Central memory CD8-positive, alpha-beta T cell (primary cell): ENCODE results near the gene ZNF286A.
"Not testable (repeated sequence)": the region's sequence is repeated elsewhere in the genome, so short reads cannot be mapped to it uniquely, and the experiment has no call there.

Source experiments
- ATAC-seq: fragments of 150-1000 bp; cut with Tn5 transposase; replicated peaks from 2 replicates; pipeline ENCODE4 v1.10.0; 2022; ENCODE audit warnings: mild to moderate bottlenecking, moderate FRiP score, moderate number of reproducible peaks; ENCODE audit not compliant: poor library complexity, severe bottlenecking; ENCODE audit errors: extremely low read depth
- DNase-seq, 2 donors: peaks; one replicate each; pipeline ENCODE4 v3.0.0; 2021; ENCODE audit warnings: low spot score in 2 of 2
- H3K27ac Mint-ChIP-seq: one replicate; pipeline ENCODE4 v1.8.0; 2022; ENCODE audit warnings: low read depth, mild to moderate bottlenecking, moderate library complexity, mixed read lengths
- H3K27me3 Mint-ChIP-seq: one replicate; pipeline ENCODE4 v1.8.0; 2022; ENCODE audit warnings: mixed read lengths
- H3K36me3 Mint-ChIP-seq: one replicate; pipeline ENCODE4 v1.8.0; 2022; ENCODE audit warnings: mild to moderate bottlenecking, moderate library complexity, mixed read lengths; ENCODE audit not compliant: insufficient read depth
- H3K4me1 Mint-ChIP-seq: one replicate; pipeline ENCODE4 v1.8.0; 2022; ENCODE audit warnings: mixed read lengths
- H3K4me3 Mint-ChIP-seq: one replicate; pipeline ENCODE4 v1.8.0; 2022; ENCODE audit warnings: mild to moderate bottlenecking, moderate library complexity, mixed read lengths
- H3K9me3 Mint-ChIP-seq: one replicate; pipeline ENCODE4 v1.8.0; 2022; ENCODE audit warnings: mixed read lengths

ZNF286A gene

GRCh38 chr17:15699413-15699924 is at the start of gene ZNF286A:
Gene ZNF286A (plus strand): TSS chr17:15699752. CDS start chr17:15700330, 578 bp downstream.
- H3K9me3 Mint-ChIP-seq, H3K27me3 Mint-ChIP-seq: not testable (repeated sequence)
- Mint-ChIP-seq H3K36me3 (peaks cover 10% of the 10 kb centered on the region), H3K4me3 (peak within 1 kb of the TSS; percentile 89), H3K27ac (peak within 1 kb of the TSS; percentile 93), H3K4me1 (peaks cover 19% of the 10 kb centered on the region)
- ATAC-seq (peak; percentile 96), DNase-seq (peak; percentile 72 to 87)

DNA sequence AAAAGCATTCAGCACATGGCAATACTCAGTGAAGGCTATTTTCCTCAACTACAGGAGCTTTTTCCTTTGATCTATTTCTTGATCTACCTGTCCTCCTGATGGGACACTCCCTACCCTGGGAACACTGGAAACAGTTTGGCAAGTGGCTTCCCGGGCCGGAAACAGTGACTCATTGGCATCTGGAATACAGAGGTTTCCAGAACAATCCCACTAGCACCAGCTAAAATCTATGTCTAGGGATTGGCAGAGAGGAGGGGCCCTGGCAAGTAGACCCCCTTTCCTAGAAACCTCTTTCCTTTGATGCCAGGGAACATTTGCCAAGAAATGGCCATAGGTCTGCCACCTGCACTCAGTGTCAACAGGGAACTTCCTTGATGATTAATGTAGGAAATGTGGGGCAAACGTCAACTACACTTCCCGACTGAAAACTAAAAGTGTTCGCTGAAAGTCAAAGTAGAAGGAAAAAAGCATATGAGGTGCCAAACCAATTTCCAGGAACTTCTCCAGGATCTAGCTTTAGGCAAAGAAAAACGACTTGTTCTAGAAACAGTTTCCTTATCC is 49.6 kb upstream of the ZNF286A start:
- H3K9me3 Mint-ChIP-seq: no peaks in the 10 kb centered on the region
- H3K4me3 Mint-ChIP-seq: no peak overlapping the region

GRCh38 chr17:15650741-15651582 is 48.6 kb upstream of the ZNF286A start:
- H3K27me3 Mint-ChIP-seq: no peaks in the 10 kb centered on the region
- H3K4me3 Mint-ChIP-seq: peak overlapping the region; percentile 5

More for the DNA sequence above, 49.6 kb upstream of the ZNF286A start:
- no peak for DNase-seq
- no peak for ATAC-seq
- Mint-ChIP-seq H3K36me3 (peaks cover 2% of the 10 kb centered on the region), H3K27me3 (no peaks in the 10 kb centered on the region), H3K4me1 (peaks cover 6% of the 10 kb centered on the region), H3K27ac (no peak overlapping the region)

GRCh38 chr17:15651583-15652110 is 47.9 kb upstream of the ZNF286A start:
- no peaks in the 10 kb centered on the region for H3K9me3 Mint-ChIP-seq
- H3K4me3 Mint-ChIP-seq: no peak overlapping the region
- DNase-seq (no peak), ATAC-seq (no peak)
- H3K36me3 Mint-ChIP-seq: peaks cover 4% of the 10 kb centered on the region
- H3K27me3 Mint-ChIP-seq: no peaks in the 10 kb centered on the region
- H3K27ac Mint-ChIP-seq: no peak overlapping the region
- H3K4me1 Mint-ChIP-seq: peaks cover 6% of the 10 kb centered on the region

More at GRCh38 chr17:15650741-15651582, 48.6 kb upstream of the ZNF286A start:
- Mint-ChIP-seq H3K36me3 (peaks cover 4% of the 10 kb centered on the region), H3K4me1 (peaks cover 6% of the 10 kb centered on the region), H3K27ac (no peak overlapping the region), H3K9me3 (no peaks in the 10 kb centered on the region)
- ATAC-seq: no peak
- DNase-seq: no peak

DNA sequence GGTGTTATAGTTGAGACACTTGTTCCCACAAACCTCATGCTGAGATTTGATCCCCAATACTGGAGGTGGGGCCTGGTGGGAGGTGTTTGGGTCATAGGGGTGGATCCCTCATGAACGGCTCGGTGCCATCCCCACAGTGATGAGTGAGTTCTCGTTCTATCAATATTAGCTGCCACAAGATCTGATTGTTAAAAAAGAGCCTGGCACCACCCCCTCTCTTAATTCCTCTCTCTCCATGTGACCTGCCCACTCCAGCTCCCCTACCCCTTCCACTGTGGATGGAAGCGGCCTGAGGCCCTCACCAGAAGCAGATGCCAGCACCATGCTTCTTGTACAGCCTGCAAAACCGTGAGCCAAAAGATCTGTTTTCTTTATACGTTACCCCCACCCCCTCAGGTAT is 46.6 kb upstream of the ZNF286A start:
- Mint-ChIP-seq H3K36me3 (peaks cover 4% of the 10 kb centered on the region), H3K27me3 (no peaks in the 10 kb centered on the region), H3K4me3 (no peak overlapping the region), H3K4me1 (peaks cover 6% of the 10 kb centered on the region), H3K9me3 (no peaks in the 10 kb centered on the region), H3K27ac (no peak overlapping the region)
- DNase-seq: no peak
- ATAC-seq: no peak

- ATAC-seq, DNase-seq, H3K4me3 Mint-ChIP-seq, H3K27me3 Mint-ChIP-seq, H3K4me1 Mint-ChIP-seq, H3K9me3 Mint-ChIP-seq, H3K36me3 Mint-ChIP-seq, H3K27ac Mint-ChIP-seq: not testable (repeated sequence)
These were observed 45.2 kb upstream of the ZNF286A start for GRCh38 chr17:15654401-15654800.

DNA sequence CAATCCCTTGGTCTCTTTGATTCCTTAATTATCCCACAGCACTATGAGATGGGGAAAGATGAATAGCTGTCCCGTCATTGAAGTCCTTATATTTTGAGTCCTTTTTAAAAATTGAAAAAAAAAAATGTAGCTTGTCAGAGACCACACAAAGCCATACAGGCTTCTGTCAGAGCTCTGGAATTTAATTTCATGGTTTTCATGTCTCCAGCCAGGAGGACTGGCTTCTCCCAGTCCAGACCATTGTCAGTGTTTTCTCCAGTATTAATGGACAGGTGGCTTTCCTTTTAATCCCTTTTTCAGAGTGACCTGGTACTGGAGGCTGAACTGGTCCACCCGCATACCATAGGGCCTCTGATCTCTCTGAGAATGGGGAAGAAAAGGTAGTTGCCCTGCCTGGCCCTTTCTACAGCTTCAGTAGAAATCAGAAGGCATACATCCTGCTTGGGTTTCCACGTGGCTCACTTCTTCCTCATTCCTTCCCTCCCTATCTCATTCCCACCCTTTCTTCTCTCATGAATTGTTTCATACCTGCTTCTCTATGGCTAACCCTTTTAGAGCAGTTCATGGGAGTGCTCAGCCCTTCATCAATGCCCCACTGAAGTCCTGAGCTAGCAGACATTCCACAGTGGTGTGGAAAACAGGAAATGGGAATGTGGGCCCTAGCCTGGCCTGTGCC is 44.5 kb upstream of the ZNF286A start:
- Mint-ChIP-seq H3K9me3 (no peaks in the 10 kb centered on the region), H3K27ac (no peak overlapping the region), H3K4me3 (no peak overlapping the region), H3K36me3 (peaks cover 4% of the 10 kb centered on the region), H3K27me3 (no peaks in the 10 kb centered on the region), H3K4me1 (peaks cover 6% of the 10 kb centered on the region)
- ATAC-seq (no peak), DNase-seq (no peak)

DNA sequence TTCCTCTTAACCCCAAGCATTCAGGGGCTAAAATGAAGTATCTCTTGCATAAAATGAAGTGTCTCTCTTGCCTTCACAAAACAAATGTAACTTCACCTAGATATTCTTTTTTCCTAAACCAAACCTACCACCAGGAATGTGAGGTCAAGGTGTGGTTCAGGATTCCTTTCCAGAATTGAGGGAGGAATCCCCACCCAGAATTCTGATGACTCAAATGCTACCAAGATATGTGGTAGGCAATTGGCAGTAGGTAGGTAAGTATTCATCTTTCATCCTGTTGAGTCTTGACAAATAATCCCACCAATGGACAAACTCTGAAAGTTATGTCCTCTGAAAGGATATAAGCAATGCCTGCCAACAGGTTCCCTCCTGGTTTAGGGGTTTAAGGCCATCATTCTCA is 41.7 kb upstream of the ZNF286A start:
- Mint-ChIP-seq H3K36me3 (peaks cover 2% of the 10 kb centered on the region), H3K9me3 (no peaks in the 10 kb centered on the region), H3K27ac (no peak overlapping the region), H3K27me3 (no peaks in the 10 kb centered on the region), H3K4me3 (no peak overlapping the region), H3K4me1 (no peaks in the 10 kb centered on the region)
- DNase-seq: no peak
- ATAC-seq: no peak

DNA sequence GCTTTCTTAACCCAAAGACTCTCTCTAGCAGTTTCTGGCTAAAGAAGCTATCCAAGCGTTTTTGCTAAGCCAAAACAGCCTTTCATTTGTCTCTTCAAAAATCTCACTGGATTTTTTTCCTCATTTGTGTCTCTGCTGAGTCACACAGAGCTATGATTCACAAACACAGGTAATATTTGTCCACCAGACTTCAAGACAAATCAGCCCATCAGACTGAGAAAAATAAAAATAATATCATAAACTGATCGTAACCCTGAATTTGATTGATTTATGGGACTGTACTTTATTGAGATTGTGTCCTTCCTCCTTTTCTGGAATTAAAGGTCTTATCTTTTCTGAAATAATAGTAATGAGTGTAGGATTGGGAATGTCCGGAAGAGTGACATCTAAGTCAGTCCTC is 41.3 kb upstream of the ZNF286A start:
- no peak overlapping the region for H3K27ac Mint-ChIP-seq
- peaks cover 2% of the 10 kb centered on the region for H3K36me3 Mint-ChIP-seq
- no peaks in the 10 kb centered on the region for H3K27me3 Mint-ChIP-seq
- DNase-seq (no peak), ATAC-seq (no peak)
- H3K4me3 Mint-ChIP-seq: no peak overlapping the region
- H3K9me3 Mint-ChIP-seq: no peaks in the 10 kb centered on the region
- H3K4me1 Mint-ChIP-seq: no peaks in the 10 kb centered on the region

DNA sequence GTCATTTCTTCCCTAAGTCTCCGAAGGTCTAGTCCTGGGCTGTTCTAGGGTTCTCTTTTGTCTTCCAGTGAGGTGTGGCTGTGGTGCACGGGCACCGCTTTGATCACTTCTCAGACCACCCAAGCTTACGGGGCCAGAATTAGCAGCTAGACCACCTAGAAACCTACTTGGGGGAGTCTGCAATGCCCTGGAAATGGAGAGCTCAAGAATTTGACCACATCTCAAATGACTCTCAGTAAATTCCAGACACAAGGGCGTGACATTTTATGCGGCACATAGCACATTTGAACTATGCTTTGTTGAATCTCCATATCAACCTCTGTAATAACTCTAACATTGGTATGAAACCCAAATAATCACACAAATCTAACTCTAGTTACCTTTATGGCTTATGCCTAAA is 40.3 kb upstream of the ZNF286A start:
- Mint-ChIP-seq H3K36me3 (peaks cover 2% of the 10 kb centered on the region), H3K4me1 (no peaks in the 10 kb centered on the region), H3K27me3 (no peaks in the 10 kb centered on the region), H3K4me3 (no peak overlapping the region), H3K27ac (no peak overlapping the region), H3K9me3 (no peaks in the 10 kb centered on the region)
- DNase-seq (no peak), ATAC-seq (no peak)

- ATAC-seq: no peak
- Mint-ChIP-seq H3K27me3 (no peaks in the 10 kb centered on the region), H3K4me3 (no peak overlapping the region)
These were observed 39.9 kb upstream of the ZNF286A start for GRCh38 chr17:15659663-15660062.

GRCh38 chr17:15660077-15660476 is 39.5 kb upstream of the ZNF286A start:
- Mint-ChIP-seq H3K4me3 (no peak overlapping the region), H3K9me3 (no peaks in the 10 kb centered on the region), H3K4me1 (no peaks in the 10 kb centered on the region), H3K27me3 (no peaks in the 10 kb centered on the region), H3K36me3 (peaks cover 2% of the 10 kb centered on the region), H3K27ac (no peak overlapping the region)
- ATAC-seq: no peak
- no peak for DNase-seq

More at GRCh38 chr17:15659663-15660062, 39.9 kb upstream of the ZNF286A start:
- no peaks in the 10 kb centered on the region for H3K9me3 Mint-ChIP-seq
- H3K27ac Mint-ChIP-seq: no peak overlapping the region
- H3K36me3 Mint-ChIP-seq: peaks cover 2% of the 10 kb centered on the region
- H3K4me1 Mint-ChIP-seq: no peaks in the 10 kb centered on the region
- no peak for DNase-seq
